PFSK-1 (cell line): ENCODE results near the gene GSAP. TPM values are rescaled to one million over a fixed set of nuclear protein-coding genes. Genes with fewer than 3 reads are reported as not detected.

ENCODE experiments used
- FOXP2 ChIP-seq: optimal IDR thresholded peaks from 2 replicates; pipeline ENCODE3; 2011; ENCODE audit warnings: borderline replicate concordance, control low read depth, inconsistent platforms; ENCODE audit not compliant: insufficient read depth; ENCODE audit errors: extremely low read length, extremely low read depth
- POLR2AphosphoS5 ChIP-seq: IDR thresholded peaks from 2 replicates; pipeline ENCODE4 v1.6.1; 2012; ENCODE audit warnings: low read depth, mild to moderate bottlenecking, control low read depth, low read length, moderate library complexity
- SIN3A ChIP-seq: IDR thresholded peaks from 2 replicates; pipeline ENCODE4 v1.6.1; 2012; ENCODE audit warnings: mild to moderate bottlenecking, low read length, moderate library complexity, borderline replicate concordance; ENCODE audit not compliant: insufficient read depth
- TAF1 ChIP-seq: IDR thresholded peaks from 2 replicates; pipeline ENCODE4 v1.6.1; 2012; ENCODE audit warnings: low read length, control low read depth, borderline replicate concordance; ENCODE audit not compliant: insufficient read depth
- polyA plus RNA-seq: library from polyadenylated mRNA; unstranded; fragments of >200 nt; gene quantifications from one replicate; pipeline ENCODE4 v1.2.1, GENCODE V29; 2012; ENCODE audit warnings: low read depth, missing spikeins; ENCODE audit not compliant: insufficient read length
- TF ChIP-seq, protein P1 (sequence below), 2 experiments: IDR thresholded peaks; 2 replicates each; pipeline versions ENCODE4 v1.6.1 to v1.8.0; 2011 to 2012; ENCODE audit warnings: low read depth in 2 of 2, low read length in 2 of 2, control low read depth in 1 of 2, inconsistent platforms in 1 of 2, mild to moderate bottlenecking in 1 of 2, moderate library complexity in 1 of 2; ENCODE audit not compliant: insufficient read depth in 1 of 2

The GSAP gene, protein sequence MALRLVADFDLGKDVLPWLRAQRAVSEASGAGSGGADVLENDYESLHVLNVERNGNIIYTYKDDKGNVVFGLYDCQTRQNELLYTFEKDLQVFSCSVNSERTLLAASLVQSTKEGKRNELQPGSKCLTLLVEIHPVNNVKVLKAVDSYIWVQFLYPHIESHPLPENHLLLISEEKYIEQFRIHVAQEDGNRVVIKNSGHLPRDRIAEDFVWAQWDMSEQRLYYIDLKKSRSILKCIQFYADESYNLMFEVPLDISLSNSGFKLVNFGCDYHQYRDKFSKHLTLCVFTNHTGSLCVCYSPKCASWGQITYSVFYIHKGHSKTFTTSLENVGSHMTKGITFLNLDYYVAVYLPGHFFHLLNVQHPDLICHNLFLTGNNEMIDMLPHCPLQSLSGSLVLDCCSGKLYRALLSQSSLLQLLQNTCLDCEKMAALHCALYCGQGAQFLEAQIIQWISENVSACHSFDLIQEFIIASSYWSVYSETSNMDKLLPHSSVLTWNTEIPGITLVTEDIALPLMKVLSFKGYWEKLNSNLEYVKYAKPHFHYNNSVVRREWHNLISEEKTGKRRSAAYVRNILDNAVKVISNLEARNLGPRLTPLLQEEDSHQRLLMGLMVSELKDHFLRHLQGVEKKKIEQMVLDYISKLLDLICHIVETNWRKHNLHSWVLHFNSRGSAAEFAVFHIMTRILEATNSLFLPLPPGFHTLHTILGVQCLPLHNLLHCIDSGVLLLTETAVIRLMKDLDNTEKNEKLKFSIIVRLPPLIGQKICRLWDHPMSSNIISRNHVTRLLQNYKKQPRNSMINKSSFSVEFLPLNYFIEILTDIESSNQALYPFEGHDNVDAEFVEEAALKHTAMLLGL
- not detected for polyA plus RNA-seq

DNA sequence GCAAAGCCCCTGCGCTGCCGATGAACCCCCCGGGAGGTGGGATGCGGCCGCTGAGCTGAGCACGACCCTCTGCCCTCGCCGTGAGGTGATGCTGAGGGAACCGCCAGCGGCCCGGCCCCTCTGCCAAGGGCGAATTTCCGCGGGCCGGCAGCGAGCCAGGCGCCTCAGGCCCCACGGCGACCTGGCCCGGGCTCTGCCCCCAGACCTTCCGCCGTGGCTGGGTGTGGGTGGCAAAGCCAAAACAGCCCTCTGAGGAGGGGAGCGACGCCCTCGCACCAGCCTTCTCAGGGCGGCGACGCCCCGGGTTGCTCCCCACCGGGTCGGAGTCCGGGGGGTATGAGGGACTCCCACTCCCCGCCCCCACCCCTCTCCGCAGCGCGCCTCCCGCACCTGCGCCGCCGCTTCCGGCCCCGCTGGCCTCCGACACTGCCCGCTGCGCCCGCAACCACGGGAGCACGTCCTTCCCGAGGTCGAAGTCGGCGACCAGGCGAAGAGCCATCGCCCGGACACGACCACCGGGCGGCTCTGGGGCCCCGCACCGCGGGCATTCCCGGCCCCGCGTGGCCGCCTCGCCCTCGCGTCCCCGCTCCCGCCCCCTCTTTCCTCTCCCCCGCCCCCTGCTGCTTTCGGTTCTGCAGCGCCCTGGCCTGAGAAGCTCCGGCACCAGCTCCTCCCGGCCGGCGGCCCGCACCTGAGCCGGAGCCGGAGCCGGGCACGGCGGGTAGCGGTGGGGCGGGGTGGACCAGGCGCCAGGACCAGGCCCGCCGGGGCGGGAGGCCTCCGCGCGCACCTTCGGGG lies at the start of gene GSAP:
Gene GSAP (minus strand): TSS at position 527 of the 798 bp plus-strand sequence. CDS start 28 bp downstream, at position 499.
- TF ChIP-seq, protein P1, sequence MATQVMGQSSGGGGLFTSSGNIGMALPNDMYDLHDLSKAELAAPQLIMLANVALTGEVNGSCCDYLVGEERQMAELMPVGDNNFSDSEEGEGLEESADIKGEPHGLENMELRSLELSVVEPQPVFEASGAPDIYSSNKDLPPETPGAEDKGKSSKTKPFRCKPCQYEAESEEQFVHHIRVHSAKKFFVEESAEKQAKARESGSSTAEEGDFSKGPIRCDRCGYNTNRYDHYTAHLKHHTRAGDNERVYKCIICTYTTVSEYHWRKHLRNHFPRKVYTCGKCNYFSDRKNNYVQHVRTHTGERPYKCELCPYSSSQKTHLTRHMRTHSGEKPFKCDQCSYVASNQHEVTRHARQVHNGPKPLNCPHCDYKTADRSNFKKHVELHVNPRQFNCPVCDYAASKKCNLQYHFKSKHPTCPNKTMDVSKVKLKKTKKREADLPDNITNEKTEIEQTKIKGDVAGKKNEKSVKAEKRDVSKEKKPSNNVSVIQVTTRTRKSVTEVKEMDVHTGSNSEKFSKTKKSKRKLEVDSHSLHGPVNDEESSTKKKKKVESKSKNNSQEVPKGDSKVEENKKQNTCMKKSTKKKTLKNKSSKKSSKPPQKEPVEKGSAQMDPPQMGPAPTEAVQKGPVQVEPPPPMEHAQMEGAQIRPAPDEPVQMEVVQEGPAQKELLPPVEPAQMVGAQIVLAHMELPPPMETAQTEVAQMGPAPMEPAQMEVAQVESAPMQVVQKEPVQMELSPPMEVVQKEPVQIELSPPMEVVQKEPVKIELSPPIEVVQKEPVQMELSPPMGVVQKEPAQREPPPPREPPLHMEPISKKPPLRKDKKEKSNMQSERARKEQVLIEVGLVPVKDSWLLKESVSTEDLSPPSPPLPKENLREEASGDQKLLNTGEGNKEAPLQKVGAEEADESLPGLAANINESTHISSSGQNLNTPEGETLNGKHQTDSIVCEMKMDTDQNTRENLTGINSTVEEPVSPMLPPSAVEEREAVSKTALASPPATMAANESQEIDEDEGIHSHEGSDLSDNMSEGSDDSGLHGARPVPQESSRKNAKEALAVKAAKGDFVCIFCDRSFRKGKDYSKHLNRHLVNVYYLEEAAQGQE (IDR thresholded peaks at IDR 0.05; ENCODE audit: insufficient read depth in 1 of 2, low read depth in 2 of 2, low read length in 2 of 2) = no peak
- TF ChIP-seq TAF1 (no peak), POLR2AphosphoS5 (no peak), FOXP2 (no peak), SIN3A (no peak)

DNA sequence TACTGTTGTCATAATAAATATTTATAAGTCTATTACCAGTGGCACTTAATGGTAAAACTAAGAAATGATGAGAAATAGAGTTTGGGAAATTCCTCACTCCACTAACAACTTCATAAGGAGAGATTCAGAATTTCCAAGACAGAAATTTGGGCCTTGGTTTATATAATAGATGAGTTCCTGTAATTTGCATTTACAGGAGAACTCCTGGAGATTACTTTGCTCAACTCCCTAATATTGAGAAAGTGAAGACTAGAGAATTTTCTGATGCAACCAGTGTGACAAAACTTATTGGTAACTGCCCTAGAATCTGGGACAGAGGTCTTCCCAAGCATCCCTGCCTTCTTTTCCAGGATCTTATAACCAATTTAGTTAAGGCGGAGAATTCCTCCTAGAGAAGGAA lies 49.1 kb upstream of the GSAP start:
- TF ChIP-seq TAF1 = no peak
- TF ChIP-seq, protein P1 (IDR thresholded peaks at IDR 0.05; ENCODE audit: insufficient read depth in 1 of 2, low read depth in 2 of 2, low read length in 2 of 2) = no peak

DNA sequence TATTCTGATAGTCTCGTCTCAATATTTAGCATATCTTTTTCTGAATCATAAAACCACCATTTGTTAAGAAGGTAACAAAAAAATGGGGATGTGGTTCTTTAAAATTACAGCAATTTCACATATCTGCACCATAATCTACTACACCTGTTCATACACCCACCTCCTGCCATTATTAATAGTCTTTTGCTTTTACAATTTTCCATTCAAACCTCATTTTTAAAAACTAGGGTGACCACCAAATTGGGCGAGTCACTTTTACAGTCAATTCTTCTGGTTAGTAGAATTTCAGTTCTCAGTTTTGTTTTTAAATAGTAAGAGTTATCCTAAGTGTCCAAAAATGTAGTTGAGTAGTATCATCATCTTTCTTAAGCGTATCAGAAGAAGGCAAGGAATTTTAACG lies 48.4 kb upstream of the GSAP start:
- no peak for TF ChIP-seq SIN3A
- TF ChIP-seq TAF1 = no peak
- TF ChIP-seq, protein P1 (IDR thresholded peaks at IDR 0.05; ENCODE audit: insufficient read depth in 1 of 2, low read depth in 2 of 2, low read length in 2 of 2) = no peak
- no peak for TF ChIP-seq POLR2AphosphoS5
- no peak for TF ChIP-seq FOXP2

DNA sequence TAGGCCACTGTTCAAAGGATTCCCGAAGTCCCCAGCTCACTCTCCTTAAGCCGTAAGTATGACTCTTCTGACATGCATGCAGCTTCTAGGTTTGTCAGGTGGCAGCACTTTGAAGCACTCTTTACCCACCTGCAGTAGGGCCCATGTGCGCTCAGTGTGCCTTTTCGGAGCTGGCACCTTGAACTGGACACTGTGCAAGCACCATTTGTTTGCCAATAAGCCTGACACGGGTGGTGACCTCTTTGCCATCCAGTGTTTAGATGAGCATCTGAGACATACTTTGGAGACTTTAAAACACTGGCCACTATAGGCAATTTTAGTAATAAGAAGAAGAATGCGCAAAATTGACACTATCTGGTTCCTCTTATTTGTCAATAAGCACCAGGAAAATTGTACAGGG lies 45.7 kb upstream of the GSAP start:
- TF ChIP-seq FOXP2 (no peak), POLR2AphosphoS5 (no peak), SIN3A (no peak), TAF1 (no peak)
- TF ChIP-seq, protein P1 (IDR thresholded peaks at IDR 0.05; ENCODE audit: insufficient read depth in 1 of 2, low read depth in 2 of 2, low read length in 2 of 2) = no peak
